ENCODE results near the gene PLEKHB2.
A peak's percentile ranks its signal among the peaks of the same experiment; 100 is the strongest.
"Not testable (repeated sequence)": the region's sequence is repeated elsewhere in the genome, so short reads cannot be mapped to it uniquely, and the experiment has no call there.

Gene PLEKHB2

DNA sequence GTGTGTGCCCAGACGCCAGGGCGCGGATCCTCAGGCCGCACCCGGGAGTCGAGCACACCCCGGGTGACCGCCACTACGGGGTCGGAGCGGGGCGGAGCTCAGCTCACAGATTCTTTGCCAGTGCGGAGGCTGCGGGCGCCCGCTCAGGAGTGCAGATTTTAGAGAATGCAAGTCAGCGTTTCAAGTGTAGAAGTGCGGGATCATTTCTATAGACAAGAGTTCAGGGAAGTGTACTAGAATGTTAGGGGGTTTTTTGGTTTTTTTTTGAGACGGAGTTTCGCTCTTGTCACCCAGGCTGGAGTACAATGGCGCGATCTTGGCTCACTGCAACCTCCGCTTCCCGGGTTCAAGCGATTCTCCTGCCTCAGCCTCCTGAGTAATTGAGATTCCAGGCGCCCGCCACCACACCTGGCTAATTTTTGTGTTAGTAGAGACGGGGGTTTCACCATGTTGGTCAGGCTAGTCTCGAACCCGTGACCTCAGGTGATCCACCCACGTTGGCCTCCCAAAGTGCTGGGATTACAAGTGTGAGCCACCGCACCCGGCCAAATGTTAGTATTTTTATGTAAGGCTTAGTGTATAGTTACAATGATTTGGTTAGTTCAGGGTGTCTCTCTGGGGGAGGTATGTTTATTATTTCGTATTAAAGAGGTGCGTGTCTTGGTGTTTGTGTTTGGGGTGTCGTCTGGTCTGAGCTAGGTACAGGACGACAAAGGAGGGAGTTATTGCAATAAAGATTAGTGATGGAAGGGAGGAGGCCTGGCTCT, 11.3 kb upstream of the PLEKHB2 start:
- ATAC-seq = peak; percentile 76 to 80

GRCh38 chr2:131094463-131095281, 10.5 kb upstream of the PLEKHB2 start:
- ATAC-seq = no peak

GRCh38 chr2:131103165-131103564, 2.0 kb upstream of the PLEKHB2 start:
- no peak for ATAC-seq

- ATAC-seq = peak; percentile 71 to 76
These were observed 515 bp upstream of the PLEKHB2 start for GRCh38 chr2:131104487-131105155.

DNA sequence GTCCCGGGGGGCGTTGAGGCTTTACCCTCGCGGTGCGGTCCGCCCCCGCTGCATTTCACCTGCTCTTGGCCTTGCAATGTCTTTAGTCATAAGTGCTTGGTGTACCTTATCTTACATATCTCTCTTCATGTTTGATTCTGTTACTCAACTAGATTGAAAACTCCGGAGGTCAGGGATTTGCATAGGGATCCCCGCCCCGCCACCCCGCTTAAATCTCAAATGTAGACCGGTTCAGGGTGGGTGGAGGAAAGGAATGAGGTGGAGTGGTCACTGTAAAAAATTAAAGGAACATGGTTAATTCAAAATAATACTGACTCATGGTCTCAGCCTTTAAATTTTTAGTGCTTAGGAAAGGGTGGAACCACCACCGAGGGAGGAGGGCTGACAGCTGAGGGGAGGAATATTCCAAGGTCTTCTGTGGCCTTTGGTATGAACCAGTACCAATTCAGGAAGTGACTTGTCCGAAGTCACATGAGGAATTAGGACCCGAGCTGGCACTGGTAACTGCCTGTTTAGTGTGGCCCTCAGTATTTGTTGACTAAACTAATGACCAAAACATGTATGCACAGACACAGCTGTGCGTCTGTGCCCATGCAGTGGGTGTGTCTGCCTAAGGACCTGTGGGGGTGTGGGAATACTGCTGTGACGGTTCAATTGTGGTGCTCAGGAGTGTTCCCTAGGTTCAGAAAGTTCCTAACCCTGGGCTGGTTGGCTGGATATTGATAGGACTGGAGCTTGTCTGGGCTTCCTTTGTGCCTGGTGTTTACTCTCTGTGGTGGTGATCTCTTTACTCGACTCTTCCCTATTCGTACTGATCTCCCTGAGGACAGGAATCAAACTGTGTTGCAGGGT, 1.0 kb downstream of the PLEKHB2 start:
- peak; percentile 47 to 54 for ATAC-seq

- no peak for ATAC-seq
These were observed 7.4 kb downstream of the PLEKHB2 start for GRCh38 chr2:131112529-131112928.

DNA sequence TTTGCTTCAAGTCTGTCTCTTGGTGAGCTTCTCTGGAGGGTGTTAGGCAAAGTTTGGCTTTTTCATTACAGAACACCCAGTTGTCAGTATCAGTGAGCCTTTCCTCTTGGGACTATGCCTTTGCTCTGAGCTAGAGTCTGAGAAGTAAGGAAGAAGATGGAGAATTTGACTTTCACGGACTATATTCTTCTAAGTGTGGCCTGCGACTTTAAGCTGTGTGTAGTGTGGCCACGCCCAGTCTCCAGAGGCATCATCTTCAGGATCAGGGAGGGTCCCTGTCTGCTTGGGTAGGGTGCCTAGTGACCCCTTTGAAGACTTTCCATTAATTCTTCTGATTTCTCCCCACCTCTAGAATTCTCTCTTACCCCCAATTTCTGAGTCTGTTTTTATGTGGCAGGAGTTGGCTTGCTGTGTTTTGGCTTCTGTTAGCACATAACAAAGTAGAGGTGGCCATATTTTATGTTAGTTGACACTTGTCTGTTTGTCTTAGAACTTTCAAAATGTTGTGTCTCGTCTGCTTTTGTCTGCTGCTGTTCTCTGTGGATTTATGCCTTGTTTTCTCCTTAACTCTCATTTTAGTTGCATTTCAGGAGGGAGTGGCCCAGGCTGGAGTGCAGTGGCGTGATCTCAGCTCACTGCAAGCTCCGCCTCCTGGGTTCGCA, 8.6 kb downstream of the PLEKHB2 start:
- no peak for ATAC-seq

DNA sequence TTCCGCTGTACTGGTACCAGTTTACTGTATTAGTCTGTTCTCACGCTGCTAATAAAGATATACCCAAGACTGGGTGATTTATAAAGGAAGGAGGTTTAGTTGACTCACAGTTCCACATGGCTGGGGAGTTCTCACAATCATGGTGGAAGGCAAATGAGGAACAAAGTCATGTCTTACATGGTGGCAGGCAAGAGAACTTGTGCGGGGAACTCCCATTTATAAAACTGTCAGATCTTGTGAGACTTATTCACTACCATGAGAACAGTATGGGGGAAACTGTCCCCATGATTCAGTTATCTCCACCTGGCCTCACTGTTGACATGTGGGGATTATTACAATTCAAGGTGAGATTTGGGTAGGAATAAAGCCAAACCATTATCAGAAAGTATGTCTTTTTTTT, 9.8 kb downstream of the PLEKHB2 start:
- ATAC-seq = not testable (repeated sequence)

- peak in 1 of 2 donors; percentile 48 for ATAC-seq
These were observed 10.6 kb downstream of the PLEKHB2 start for GRCh38 chr2:131115752-131116151.

- no peak for ATAC-seq
These were observed 15.7 kb downstream of the PLEKHB2 start for GRCh38 chr2:131120815-131121317.

DNA sequence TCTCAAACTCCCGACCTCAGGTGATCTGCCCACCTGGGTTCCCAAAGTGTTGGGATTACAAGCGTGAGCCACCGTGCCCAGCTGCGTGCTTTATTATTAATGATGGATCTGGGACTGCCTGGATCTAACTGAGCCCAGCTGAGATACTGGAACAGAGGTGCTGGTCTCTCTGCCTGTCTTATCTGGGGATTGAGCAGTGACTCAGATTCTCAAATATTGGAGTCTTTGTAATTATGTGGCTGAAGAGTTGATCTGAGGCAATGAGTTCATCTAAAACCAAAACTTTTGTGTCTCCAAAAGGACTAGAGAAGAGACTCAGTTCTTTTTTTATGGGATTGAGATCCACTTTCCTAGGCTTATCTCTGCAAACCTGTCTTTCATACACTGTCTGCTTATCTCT, 16.3 kb downstream of the PLEKHB2 start:
- ATAC-seq = no peak

- no peak for ATAC-seq
These were observed 17.4 kb downstream of the PLEKHB2 start for GRCh38 chr2:131122496-131122895.

- ATAC-seq = no peak
These were observed 18.1 kb downstream of the PLEKHB2 start for GRCh38 chr2:131123192-131123591.

- ATAC-seq = no peak
These were observed 20.1 kb downstream of the PLEKHB2 start for GRCh38 chr2:131125195-131125757.

DNA sequence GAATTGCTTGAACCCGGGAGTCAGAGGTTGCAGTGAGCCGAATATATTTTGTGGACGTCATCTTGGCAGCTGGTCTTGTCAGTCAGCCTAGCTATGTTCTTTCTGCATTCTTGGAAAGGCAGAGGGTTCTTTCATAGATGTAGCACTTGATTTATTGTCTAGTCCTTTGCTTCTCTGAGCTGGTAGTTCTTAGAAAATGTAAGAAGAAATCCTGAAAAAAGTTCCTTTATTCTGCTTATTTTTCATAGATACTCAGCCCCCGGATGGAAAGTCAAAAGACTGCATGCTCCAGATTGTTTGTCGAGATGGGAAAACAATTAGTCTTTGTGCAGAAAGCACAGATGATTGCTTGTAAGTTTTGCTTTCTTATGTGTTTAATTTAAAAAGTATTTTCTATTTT, 21.3 kb downstream of the PLEKHB2 start:
- ATAC-seq = no peak

GRCh38 chr2:131127076-131127475, 21.9 kb downstream of the PLEKHB2 start:
- no peak for ATAC-seq

DNA sequence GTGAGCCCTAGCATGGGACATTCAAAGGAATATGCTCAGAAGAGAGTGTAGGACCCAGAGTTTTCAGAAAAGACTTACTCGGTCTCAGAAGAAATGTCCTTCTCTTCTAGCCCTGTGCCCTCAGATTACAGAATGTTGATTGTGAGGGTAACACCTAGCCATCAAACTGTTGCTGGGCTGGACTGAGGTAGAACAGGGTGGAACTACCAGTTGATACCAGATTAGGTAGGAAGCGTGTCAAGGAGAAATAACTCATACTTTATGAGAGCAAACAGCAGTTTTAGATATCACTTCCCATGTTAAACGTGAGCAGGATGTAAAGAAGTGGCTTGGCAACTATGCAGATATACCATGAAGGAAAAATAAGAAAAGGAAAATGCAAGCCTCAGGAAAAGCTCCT, 22.8 kb downstream of the PLEKHB2 start:
- no peak for ATAC-seq

DNA sequence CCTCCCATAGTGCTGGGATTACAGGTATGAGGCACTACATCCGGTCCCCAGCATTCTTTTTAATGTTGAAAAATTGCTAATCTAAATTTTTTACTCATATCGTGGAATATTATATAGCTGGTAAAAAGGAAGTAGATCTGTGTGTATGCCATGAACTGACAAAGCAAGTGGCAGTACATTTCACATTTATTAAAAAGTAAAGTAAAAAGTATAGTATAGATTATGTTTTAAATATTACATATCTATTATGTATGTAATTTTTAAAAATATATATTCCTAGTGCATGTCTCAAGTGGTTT, 25.1 kb downstream of the PLEKHB2 start:
- ATAC-seq = no peak

GRCh38 chr2:131132729-131133128, 27.6 kb downstream of the PLEKHB2 start:
- ATAC-seq = no peak

DNA sequence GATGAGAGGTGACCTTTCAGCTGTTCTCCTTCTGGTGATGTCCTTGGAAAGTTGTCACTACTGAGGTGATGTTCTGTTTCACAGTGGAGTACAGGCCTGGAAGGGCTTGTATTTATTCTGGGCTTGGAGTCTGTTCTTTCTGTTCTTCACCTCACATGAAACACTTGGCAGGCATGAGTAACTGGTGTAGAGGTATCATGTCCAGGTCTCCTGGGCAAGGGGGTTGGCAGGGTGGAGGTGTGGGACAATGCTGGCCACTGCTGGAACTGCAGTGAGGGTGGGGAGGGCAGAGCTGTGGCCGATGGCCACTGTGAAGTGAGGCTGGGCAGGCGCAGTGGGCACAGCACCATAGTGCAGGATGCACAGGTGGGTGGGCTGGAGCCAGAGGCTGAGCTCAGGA, 35.4 kb downstream of the PLEKHB2 start:
- no peak for ATAC-seq

GRCh38 chr2:131142849-131143248, 37.7 kb downstream of the PLEKHB2 start:
- peak in 1 of 2 donors; percentile 30 for ATAC-seq

- no peak for ATAC-seq
These were observed 38.7 kb downstream of the PLEKHB2 start for GRCh38 chr2:131143803-131144202.
